Smooth muscle cell (in vitro differentiated cells): ENCODE data around the gene VCAM1. TPM values are rescaled to one million over a fixed set of nuclear protein-coding genes. Genes with fewer than 3 reads are reported as not detected.

ENCODE experiments used
- DNase-seq: peaks from one replicate; lab custom pipeline; 2025; ENCODE audit not compliant: unreplicated experiment; lab: John Stamatoyannopoulos, UW
- H2AFZ ChIP-seq: fragments of 200-600 bp; sonication (generic); 2 replicates; pipeline ENCODE4 v1.6.0; 2016; ENCODE audit warnings: antibody characterized with exemption, low read depth, mild to moderate bottlenecking
- H3F3A ChIP-seq: fragments of 200-600 bp; sonication (generic); 2 replicates; pipeline ENCODE4 v1.6.0; 2017; ENCODE audit warnings: antibody characterized with exemption, low read depth
- H3K27ac ChIP-seq: fragments of 200-600 bp; sonication (generic); 2 replicates; pipeline ENCODE4 v1.5.1; 2016; ENCODE audit warnings: low read depth, mild to moderate bottlenecking
- H3K27me3 ChIP-seq: fragments of 200-600 bp; sonication (generic); 2 replicates; pipeline ENCODE4 v1.6.1; 2016; ENCODE audit warnings: low read depth, mild to moderate bottlenecking
- H3K36me3 ChIP-seq: fragments of 200-600 bp; sonication (generic); 2 replicates; pipeline ENCODE4 v1.5.1; 2016; ENCODE audit warnings: low read depth
- H3K4me1 ChIP-seq: fragments of 200-600 bp; sonication (generic); 2 replicates; pipeline ENCODE4 v1.5.1; 2016; ENCODE audit warnings: low read depth
- H3K4me2 ChIP-seq: fragments of 200-600 bp; sonication (generic); 2 replicates; pipeline ENCODE4 v1.6.0; 2016; ENCODE audit warnings: mild to moderate bottlenecking
- H3K4me3 ChIP-seq: fragments of 200-600 bp; sonication (generic); 2 replicates; pipeline ENCODE4 v1.5.1; 2016; ENCODE audit warnings: mild to moderate bottlenecking
- H3K79me2 ChIP-seq: fragments of 200-600 bp; sonication (generic); 2 replicates; pipeline ENCODE4 v1.6.0; 2016; ENCODE audit warnings: low read depth, mild to moderate bottlenecking
- H3K9ac ChIP-seq: fragments of 200-600 bp; sonication (generic); 2 replicates; pipeline ENCODE4 v1.6.0; 2016; ENCODE audit warnings: low read depth
- H3K9me3 ChIP-seq: fragments of 200-600 bp; sonication (generic); replicated peaks from 2 replicates; pipeline ENCODE4 v1.5.1; 2016; ENCODE audit warnings: low read depth
- H4K20me1 ChIP-seq: fragments of 200-600 bp; sonication (generic); 2 replicates; pipeline ENCODE4 v1.6.0; 2016; ENCODE audit warnings: low read depth
- CTCF ChIP-seq: fragments of 200-600 bp; sonication (generic); IDR thresholded peaks from 2 replicates; pipeline ENCODE4 v1.5.1; 2017; ENCODE audit warnings: borderline replicate concordance, mild to moderate bottlenecking, antibody characterized with exemption; ENCODE audit not compliant: insufficient read depth, poor library complexity, severe bottlenecking
- WGBS: methylation state at CpG from one replicate; pipeline ENCODE4 v1.1.7; 2016; ENCODE audit warnings: low lambda C conversion rate; 5-methylcytosine and 5-hydroxymethylcytosine counted together
- polyA plus RNA-seq: library from polyadenylated mRNA; unstranded; fragments of >200 nt; fragmentation: Nextera tagmentation; extraction: Ambion mirVana; gene quantifications from 2 replicates; pipeline ENCODE4 v1.2.1, GENCODE V29; 2016
- total RNA-seq: library from RNA; depleted of rRNA; stranded (reverse); fragments of >200 nt; gene quantifications from 2 replicates; pipeline ENCODE4 v1.2.3, GENCODE V29; 2014

The VCAM1 gene
- total and polyA plus RNA-seq, 2 experiments from 2014 or later: 63.8 to 105 TPM

GRCh38 chr1:100752791-100753190 is 33.2 kb downstream of the VCAM1 start:
- Histone ChIP-seq H3K4me3 (no peak overlapping the region), H3K27ac (no peak overlapping the region), H3K4me2 (no peak overlapping the region), H3K79me2 (no peaks in the 10 kb centered on the region), H4K20me1 (no peaks in the 10 kb centered on the region), H3K36me3 (no peaks in the 10 kb centered on the region), H3K4me1 (peaks cover 9% of the 10 kb centered on the region), H3K9ac (no peak overlapping the region), H2AFZ (no peak overlapping the region), H3K9me3 (no peaks in the 10 kb centered on the region), H3K27me3 (no peaks in the 10 kb centered on the region), H3F3A (no peaks in the 10 kb centered on the region)
- TF ChIP-seq CTCF: no peak
- DNase-seq: no peak
- WGBS: 88% methylated on average over 5 of the region's 5 CpGs

- Histone ChIP-seq H3K4me3 (no peak overlapping the region), H3K79me2 (no peaks in the 10 kb centered on the region), H3K9me3 (no peaks in the 10 kb centered on the region), H2AFZ (no peak overlapping the region), H3K27me3 (no peaks in the 10 kb centered on the region), H3K4me2 (no peak overlapping the region), H3K27ac (no peak overlapping the region), H4K20me1 (no peaks in the 10 kb centered on the region), H3F3A (no peaks in the 10 kb centered on the region), H3K9ac (no peak overlapping the region), H3K36me3 (no peaks in the 10 kb centered on the region), H3K4me1 (no peaks in the 10 kb centered on the region)
- no peak for TF ChIP-seq CTCF
- 73% methylated on average over 4 of the region's 4 CpGs for WGBS
- DNase-seq: no peak
Observed at GRCh38 chr1:100757946-100758345, 38.4 kb downstream of the VCAM1 start.

- peak overlapping the region; percentile 9 for H2AFZ ChIP-seq
- H3K36me3 ChIP-seq: no peaks in the 10 kb centered on the region
- DNase-seq: no peak
- H3K27ac ChIP-seq: no peak overlapping the region
- H3K79me2 ChIP-seq: no peaks in the 10 kb centered on the region
- peak overlapping the region; percentile 12 for H3K4me2 ChIP-seq
- H3K27me3 ChIP-seq: no peaks in the 10 kb centered on the region
- H3F3A ChIP-seq: no peaks in the 10 kb centered on the region
- H3K9me3 ChIP-seq: no peaks in the 10 kb centered on the region
- H3K4me1 ChIP-seq: no peaks in the 10 kb centered on the region
- WGBS: 47% methylated on average over 3 of the region's 3 CpGs
- H3K4me3 ChIP-seq: no peak overlapping the region
- no peaks in the 10 kb centered on the region for H4K20me1 ChIP-seq
- TF ChIP-seq CTCF: no peak
- H3K9ac ChIP-seq: no peak overlapping the region
Observed at GRCh38 chr1:100759188-100759587, 39.6 kb downstream of the VCAM1 start.

GRCh38 chr1:100760511-100760910 is 41.0 kb downstream of the VCAM1 start:
- Histone ChIP-seq H3K4me3 (no peak overlapping the region), H3K36me3 (no peaks in the 10 kb centered on the region), H3F3A (no peaks in the 10 kb centered on the region), H3K4me2 (no peak overlapping the region), H4K20me1 (no peaks in the 10 kb centered on the region), H3K27ac (no peak overlapping the region), H3K79me2 (no peaks in the 10 kb centered on the region), H3K27me3 (no peaks in the 10 kb centered on the region), H2AFZ (no peak overlapping the region), H3K9ac (no peak overlapping the region), H3K4me1 (no peaks in the 10 kb centered on the region), H3K9me3 (no peaks in the 10 kb centered on the region)
- DNase-seq: no peak
- no peak for TF ChIP-seq CTCF
